ENCODE data around the gene MAPRE3. TPM values are rescaled to one million over a fixed set of nuclear protein-coding genes. Genes with fewer than 3 reads are reported as not detected.

MAPRE3 gene
- polyA plus RNA-seq, 6 donors from 2014 or later = 1.2 to 4.2 (median 1.4) TPM

Other genes with a start within 250 kb of the MAPRE3 start
- gene SLC35F6, start 206.4 kb upstream of the MAPRE3 start, polyA plus RNA-seq (ENCODE audit: low read depth in 6 of 6) = 1 to 10 TPM; 1.3 to 5.7 (median 4.8) TPM
- gene CENPA, start 184.6 kb upstream of the MAPRE3 start, polyA plus RNA-seq (ENCODE audit: low read depth in 6 of 6) = not detected
- gene DPYSL5, start 122.5 kb upstream of the MAPRE3 start, polyA plus RNA-seq (ENCODE audit: low read depth in 6 of 6) = not detected
- 10 to 100 TPM; 16.6 to 32.9 (median 24.6) TPM for gene TMEM214, start 62.3 kb downstream of the MAPRE3 start, polyA plus RNA-seq (ENCODE audit: low read depth in 6 of 6)
- gene AGBL5, start 81.0 kb downstream of the MAPRE3 start, polyA plus RNA-seq (ENCODE audit: low read depth in 6 of 6) = 10 to 100 TPM in 3 of 6 donors, 1 to 10 TPM in 3; 7.8 to 11.6 (median 10.1) TPM
- 100 to 1,000 TPM; 594 to 733 (median 606) TPM for gene OST4, start 101.0 kb downstream of the MAPRE3 start, polyA plus RNA-seq (ENCODE audit: low read depth in 6 of 6)
- gene EMILIN1, start 108.0 kb downstream of the MAPRE3 start, polyA plus RNA-seq (ENCODE audit: low read depth in 6 of 6) = 1 to 10 TPM in 2 of 6 donors, under 1 TPM in 4; 0.28 to 1.1 (median 0.77) TPM
- gene KHK, start 116.1 kb downstream of the MAPRE3 start, polyA plus RNA-seq (ENCODE audit: low read depth in 6 of 6) = 1 to 10 TPM; 3.3 to 8.9 (median 5.6) TPM
- not detected for gene CGREF1, start 148.5 kb downstream of the MAPRE3 start, polyA plus RNA-seq (ENCODE audit: low read depth in 6 of 6)
- 1 to 10 TPM in 2 of 6 donors, not detected in 4; 1.2 to 1.3 TPM for gene ABHD1, start 153.2 kb downstream of the MAPRE3 start, polyA plus RNA-seq (ENCODE audit: low read depth in 6 of 6)
- 100 to 1,000 TPM in 1 of 6 donors, 10 to 100 TPM in 5; 51.0 to 101 (median 56.2) TPM for gene PREB, start 164.0 kb downstream of the MAPRE3 start, polyA plus RNA-seq (ENCODE audit: low read depth in 6 of 6)
- gene PRR30, start 168.8 kb downstream of the MAPRE3 start, polyA plus RNA-seq (ENCODE audit: low read depth in 6 of 6) = not detected
- gene TCF23, start 178.4 kb downstream of the MAPRE3 start, polyA plus RNA-seq (ENCODE audit: low read depth in 6 of 6) = not detected
- gene ATRAID, start 241.4 kb downstream of the MAPRE3 start, polyA plus RNA-seq (ENCODE audit: low read depth in 6 of 6) = 100 to 1,000 TPM; 296 to 424 (median 357) TPM
- gene SLC5A6, start 241.6 kb downstream of the MAPRE3 start, polyA plus RNA-seq (ENCODE audit: low read depth in 6 of 6) = 10 to 100 TPM; 15.4 to 55.3 (median 22.4) TPM
- 10 to 100 TPM in 5 of 6 donors, 1 to 10 TPM in 1; 5.4 to 20.7 (median 14.0) TPM for gene CAD, start 246.7 kb downstream of the MAPRE3 start, polyA plus RNA-seq (ENCODE audit: low read depth in 6 of 6)